Heart right ventricle (tissue), 16 donors: Measurements from ENCODE around the gene KIF21B. TPM values are rescaled to one million over a fixed set of nuclear protein-coding genes. Genes with fewer than 3 reads are reported as not detected.

ENCODE experiments used
- ATAC-seq, 8 donors: fragments of 200-7000 bp; cut with Tn5 transposase; one replicate each; pipeline ENCODE4 v1.9.1; 2020; ENCODE audit warnings: mild to moderate bottlenecking in 8 of 8, moderate library complexity in 8 of 8, moderate number of reproducible peaks in 1 of 8
- DNase-seq, 2 donors: peaks; one replicate each; pipeline ENCODE4 v3.0.0-alpha.2; 2020
- H3K27ac ChIP-seq, 10 donors: fragments of 200-600 bp; sonication (generic) in 2 of 10; one replicate each; pipeline versions ENCODE4 v1.5.0 to v1.8.0; 2020 to 2022; ENCODE audit warnings: mild to moderate bottlenecking in 3 of 10
- H3K27me3 ChIP-seq, 7 donors: fragments of 200-600 bp; one replicate each; pipeline ENCODE4 v1.8.0; 2021 to 2022; ENCODE audit warnings: mild to moderate bottlenecking in 2 of 7
- H3K36me3 ChIP-seq, 9 donors: fragments of 200-600 bp; sonication (generic) in 1 of 9; one replicate each; pipeline versions ENCODE4 v1.5.0 to v1.8.0; 2020 to 2022; ENCODE audit warnings: mild to moderate bottlenecking in 2 of 9
- H3K4me1 ChIP-seq, 9 donors: fragments of 200-600 bp; sonication (generic) in 1 of 9; one replicate each; pipeline versions ENCODE4 v1.5.0 to v1.8.0; 2020 to 2022; ENCODE audit warnings: mild to moderate bottlenecking in 4 of 9
- H3K4me3 ChIP-seq, 10 donors: fragments of 200-600 bp; sonication (generic) in 2 of 10; one replicate each; pipeline versions ENCODE4 v1.5.0 to v1.8.0; 2020 to 2022; ENCODE audit warnings: mild to moderate bottlenecking in 7 of 10, moderate library complexity in 2 of 10
- H3K9me3 ChIP-seq, 11 donors: fragments of 200-600 bp in 10 of 11; sonication (generic) in 2 of 11; one replicate each; pipeline versions ENCODE4 v1.5.0 to v1.8.0; 2013 to 2022; ENCODE audit warnings: mild to moderate bottlenecking in 2 of 11, control low read depth in 1 of 11, moderate library complexity in 1 of 11
- whole genome bisulfite sequencing, 2 donors: extraction: QIAGEN DNeasy Blood & Tissue Kit; methylation state at CpG; one replicate each; pipeline ENCODE4 v1.1.7; 2013; ENCODE audit warnings: inconsistent platforms in 1 of 2; 5-methylcytosine and 5-hydroxymethylcytosine counted together
- intact Hi-C, 10 donors: fragments of 100-400 bp; cut with DNase I; formaldehyde crosslinking; loops; one replicate each; pipeline versions ENCODE4 v1.11.1 to v1.14.2; 2022
- polyA plus RNA-seq, 2 donors: library from polyadenylated mRNA; stranded (reverse); fragments of 200-250 nt; gene quantifications; one replicate each; pipeline ENCODE4 v1.2.3, GENCODE V29; 2013
- total RNA-seq, 10 donors: library from RNA; stranded (reverse); fragmentation: NEBNext Ultra II Directional in 3 of 10; extraction: Animal tissue kit (Norgen Biotek cat#: 25700) in 3 of 10; gene quantifications; one replicate each; pipeline versions ENCODE4 v1.2.1 to v1.2.4, GENCODE V29; 2021 to 2023
- TF ChIP-seq, protein P1 (sequence below), 9 donors: fragments of 200-600 bp; sonication (generic) in 2 of 9; IDR thresholded peaks; one replicate each; pipeline versions ENCODE4 v1.5.0 to v1.8.0; 2021 to 2022; ENCODE audit warnings: antibody characterized with exemption in 9 of 9, mild to moderate bottlenecking in 5 of 9, moderate library complexity in 1 of 9
- donor health status: Arrhythmogenic right ventricular cardiomyopathy.
- donor health status: ischemic (EF 13 %, LVEDD 7.1; RV severe dilation, severe dysfunction).
- donor health status: healthy with polysubstance abuse.
- donor health status: DM: no; HTN: yes; CAD: no.
- donor health status: DM: no; HTN: no; CAD: no.
- donor health status: ischemic (EF 25% LVEDD 6.9; RV normal size, moderate dysfunction).
- donor health status: ischemic (EF 25% LVEDD 5.7; RV mildly dilated, moderate dysfunction).
- donor health status: healthy.
- donor health status: DM: yes; HTN: yes; CAD: no.
- donor health status: Ischemic cardiomyopathy.
- donor health status: ischemic (EF 35%, LVEDD 5.7; RV mildly dilated, moderate dysfunction).
- donor health status: nonischemic (EF 11% LVEDD 7.7; RV severe dilation, severe dysfunction).
- donor health status: DM: yes; HTN: yes; CAD: no.
- donor health status: PGD.
- donor health status: ischemic (EF 29% LVEDD 5.4; RV normal size, mild dysfunction).
- donor health status: nonischemic (EF 23%, LVEDD 6.1; RV moderate dilation, normal function).

Gene KIF21B
- total and polyA plus RNA-seq, 12 donors: 0.10 to 2.6 (median 0.41) TPM

DNA sequence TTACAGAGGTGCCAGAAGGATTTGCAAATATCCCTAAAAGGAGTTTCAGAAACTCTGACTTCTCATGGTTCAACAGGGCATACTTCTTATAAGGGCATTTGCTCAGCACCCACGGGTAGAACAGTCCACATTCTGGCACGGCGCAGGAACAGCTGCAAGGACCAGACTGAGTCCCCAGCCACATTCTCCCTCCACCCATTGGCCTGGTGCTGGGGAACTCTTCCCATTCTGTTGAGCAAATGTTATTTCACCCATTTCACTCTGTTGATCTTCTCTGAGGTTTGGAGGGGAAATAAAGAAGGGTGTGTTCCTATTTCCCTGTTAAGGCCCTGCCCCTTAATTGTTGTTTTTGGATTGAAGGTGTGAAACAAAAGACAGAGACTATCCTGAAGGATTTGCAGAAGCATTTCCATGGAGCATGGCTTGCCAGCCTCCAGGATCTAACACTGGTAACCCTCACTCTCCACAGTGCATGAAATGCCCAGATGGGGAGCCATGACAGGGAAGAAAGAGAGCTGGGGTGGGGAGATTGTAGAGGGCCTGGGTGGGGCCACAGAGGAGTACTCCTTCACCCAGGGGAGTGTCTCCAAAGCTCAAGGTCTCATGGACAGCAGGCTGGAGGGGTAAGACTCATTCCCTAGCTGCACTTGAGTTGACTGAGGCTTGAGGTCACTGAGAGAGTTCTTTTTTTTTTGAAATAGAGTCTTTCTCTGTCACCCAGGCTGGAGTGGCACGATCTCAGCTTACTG, 93.8 kb downstream of the KIF21B start:
- Histone ChIP-seq H3K9me3 (peaks cover 0 to 7% (median 0%) of the 10 kb centered on the region in 11 donors), H3K4me1 (no peaks in the 10 kb centered on the region), H3K4me3 (no peak overlapping the region), H3K27me3 (peaks cover 0 to 2% (median 0%) of the 10 kb centered on the region in 7 donors), H3K27ac (no peak overlapping the region), H3K36me3 (no peaks in the 10 kb centered on the region)
- TF ChIP-seq, protein P1, sequence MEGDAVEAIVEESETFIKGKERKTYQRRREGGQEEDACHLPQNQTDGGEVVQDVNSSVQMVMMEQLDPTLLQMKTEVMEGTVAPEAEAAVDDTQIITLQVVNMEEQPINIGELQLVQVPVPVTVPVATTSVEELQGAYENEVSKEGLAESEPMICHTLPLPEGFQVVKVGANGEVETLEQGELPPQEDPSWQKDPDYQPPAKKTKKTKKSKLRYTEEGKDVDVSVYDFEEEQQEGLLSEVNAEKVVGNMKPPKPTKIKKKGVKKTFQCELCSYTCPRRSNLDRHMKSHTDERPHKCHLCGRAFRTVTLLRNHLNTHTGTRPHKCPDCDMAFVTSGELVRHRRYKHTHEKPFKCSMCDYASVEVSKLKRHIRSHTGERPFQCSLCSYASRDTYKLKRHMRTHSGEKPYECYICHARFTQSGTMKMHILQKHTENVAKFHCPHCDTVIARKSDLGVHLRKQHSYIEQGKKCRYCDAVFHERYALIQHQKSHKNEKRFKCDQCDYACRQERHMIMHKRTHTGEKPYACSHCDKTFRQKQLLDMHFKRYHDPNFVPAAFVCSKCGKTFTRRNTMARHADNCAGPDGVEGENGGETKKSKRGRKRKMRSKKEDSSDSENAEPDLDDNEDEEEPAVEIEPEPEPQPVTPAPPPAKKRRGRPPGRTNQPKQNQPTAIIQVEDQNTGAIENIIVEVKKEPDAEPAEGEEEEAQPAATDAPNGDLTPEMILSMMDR (IDR thresholded peaks at IDR 0.05): no peak
- WGBS, 2 donors: 80 to 82% methylated on average over 4 of the region's 4 CpGs
- DNase-seq (no peak), ATAC-seq (no peak)
- intact Hi-C loops: no loop called here

DNA sequence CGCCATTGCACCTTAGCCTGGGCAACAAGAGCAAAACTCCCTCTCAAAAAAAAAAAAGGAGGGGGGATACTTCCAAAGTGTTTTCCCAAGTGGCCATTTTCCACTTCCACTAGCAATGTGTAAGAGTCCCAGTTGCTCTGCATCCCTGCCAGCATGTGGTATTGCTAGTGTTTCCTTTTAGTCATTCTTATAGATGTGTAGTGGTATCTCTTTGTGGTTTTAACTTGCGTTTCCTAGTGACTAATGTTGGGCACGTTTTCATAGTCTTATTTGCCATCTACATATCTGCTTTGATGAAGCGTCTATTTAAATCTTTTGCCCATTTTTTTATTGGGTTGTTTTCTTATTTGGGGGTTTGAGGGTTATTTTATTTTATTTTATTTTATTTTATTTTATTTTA, 97.7 kb downstream of the KIF21B start:
- Histone ChIP-seq H3K36me3 (no peaks in the 10 kb centered on the region), H3K9me3 (no peaks in the 10 kb centered on the region), H3K4me3 (no peak overlapping the region), H3K27me3 (no peaks in the 10 kb centered on the region), H3K27ac (no peak overlapping the region), H3K4me1 (no peaks in the 10 kb centered on the region)
- DNase-seq (no peak), ATAC-seq (no peak)
- TF ChIP-seq, protein P1 (IDR thresholded peaks at IDR 0.05): no peak
- intact Hi-C loops: no loop called here
- 75 to 86% methylated on average over 4 of the region's 4 CpGs for WGBS, 2 donors

DNA sequence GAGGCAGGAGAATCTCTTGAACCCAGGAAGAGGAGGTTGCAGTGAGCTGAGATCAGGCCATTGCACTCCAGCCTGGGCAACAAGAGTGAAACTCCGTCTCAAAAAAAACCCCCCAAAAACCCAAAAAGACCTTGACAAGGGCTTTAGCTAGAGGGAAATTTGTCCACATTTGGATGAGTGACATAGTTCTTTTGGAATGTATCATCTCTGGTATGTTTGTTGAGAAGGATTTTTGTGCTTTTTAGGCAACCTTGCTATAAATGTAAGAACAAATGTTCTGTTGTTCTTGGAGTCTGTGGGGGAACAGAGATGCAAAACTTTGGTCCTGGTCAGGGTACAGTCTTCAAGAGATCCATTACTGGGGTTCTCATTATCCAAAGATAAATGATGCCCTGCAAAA, 99.9 kb downstream of the KIF21B start:
- H3K27ac ChIP-seq: no peak overlapping the region
- DNase-seq (no peak), ATAC-seq (no peak)
- H3K4me1 ChIP-seq: no peaks in the 10 kb centered on the region
- H3K9me3 ChIP-seq: no peaks in the 10 kb centered on the region
- H3K36me3 ChIP-seq: no peaks in the 10 kb centered on the region
- intact Hi-C loops: no loop called here
- H3K4me3 ChIP-seq: no peak overlapping the region
- WGBS, 2 donors: 69 to 87% methylated on average over 1 of the region's 1 CpG
- TF ChIP-seq, protein P1 (IDR thresholded peaks at IDR 0.05): no peak
- H3K27me3 ChIP-seq: no peaks in the 10 kb centered on the region

DNA sequence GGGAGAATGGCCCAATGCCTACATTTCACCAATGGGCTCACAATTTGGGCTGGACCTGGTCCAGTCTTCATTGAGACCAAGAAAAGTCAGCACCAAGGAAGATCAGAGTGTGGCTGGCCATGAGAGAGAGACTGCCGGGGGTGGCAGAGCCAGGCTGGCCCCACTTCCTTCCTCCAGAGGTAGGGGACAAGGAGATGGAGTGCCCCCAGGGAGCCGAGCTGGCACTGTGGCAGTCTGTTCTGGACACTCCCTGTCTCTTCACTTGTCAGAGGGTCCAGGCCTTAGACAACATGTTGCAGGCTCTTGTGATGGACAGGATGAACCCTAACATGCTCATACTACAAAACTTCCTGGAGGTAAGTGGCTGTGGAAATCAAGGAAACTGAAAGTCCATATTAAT, 101.1 kb downstream of the KIF21B start:
- Histone ChIP-seq H3K4me1 (peaks cover 0 to under 1% (median 0%) of the 10 kb centered on the region in 9 donors), H3K27me3 (no peaks in the 10 kb centered on the region), H3K36me3 (no peaks in the 10 kb centered on the region), H3K4me3 (no peak overlapping the region), H3K9me3 (no peaks in the 10 kb centered on the region), H3K27ac (no peak overlapping the region)
- WGBS, 2 donors: 55 to 58% methylated on average over 2 of the region's 2 CpGs
- TF ChIP-seq, protein P1 (IDR thresholded peaks at IDR 0.05): no peak
- no peak for DNase-seq
- no peak for ATAC-seq
- intact Hi-C loops: no loop called here
